Neuronal stem cell (in vitro differentiated cells): Measurements from ENCODE around the gene LPO.

Experiments
- DNase-seq: peaks from one replicate; pipeline ENCODE4 v3.0.0-alpha.2; 2013; ENCODE audit warnings: low spot score
- H2AFZ ChIP-seq: one replicate; pipeline ENCODE4 v1.6.1; 2013; ENCODE audit warnings: mild to moderate bottlenecking, low read length, inconsistent platforms
- H2AK5ac ChIP-seq: 2 replicates; pipeline ENCODE4 v1.6.1; 2013; ENCODE audit warnings: low read depth, mild to moderate bottlenecking, inconsistent platforms, low read length, moderate library complexity, mixed read lengths
- H2BK120ac ChIP-seq: 2 replicates; pipeline ENCODE4 v1.6.1; 2013; ENCODE audit warnings: low read depth, mild to moderate bottlenecking, inconsistent platforms, low read length, moderate library complexity, mixed read lengths
- H2BK12ac ChIP-seq: one replicate; pipeline ENCODE4 v1.6.1; 2013; ENCODE audit warnings: low read length, inconsistent platforms
- H2BK15ac ChIP-seq: 2 replicates; pipeline ENCODE4 v1.6.1; 2013; ENCODE audit warnings: mild to moderate bottlenecking, low read length, inconsistent platforms, mixed read lengths
- H2BK5ac ChIP-seq: one replicate; pipeline ENCODE4 v1.6.1; 2013; ENCODE audit warnings: inconsistent platforms, mild to moderate bottlenecking, low read length, moderate library complexity
- H3K14ac ChIP-seq: one replicate; pipeline ENCODE4 v1.6.1; 2013; ENCODE audit warnings: low read length, inconsistent platforms
- H3K18ac ChIP-seq: 2 replicates; pipeline ENCODE4 v1.6.1; 2013; ENCODE audit warnings: low read length, inconsistent platforms
- H3K23ac ChIP-seq: 2 replicates; pipeline ENCODE4 v1.6.1; 2013; ENCODE audit warnings: low read depth, mild to moderate bottlenecking, mixed read lengths, low read length, inconsistent platforms; ENCODE audit not compliant: poor library complexity
- H3K27ac ChIP-seq: replicated peaks from 3 replicates; pipeline ENCODE4 v1.5.1; 2013; ENCODE audit warnings: low read length, inconsistent platforms
- H3K27me3 ChIP-seq, 3 experiments: 2 replicates each; pipeline ENCODE4 v1.6.1; 2013; ENCODE audit warnings: low read length in 3 of 3, mild to moderate bottlenecking in 2 of 3, inconsistent platforms in 1 of 3, low read depth in 1 of 3, mixed read lengths in 1 of 3, moderate library complexity in 1 of 3; ENCODE audit not compliant: control insufficient read depth in 3 of 3, insufficient read depth in 3 of 3
- H3K36me3 ChIP-seq, 2 donors: replicated peaks in 1 of 2; 2 replicates each; pipeline ENCODE4 v1.6.1; 2013; ENCODE audit warnings: low read length in 2 of 2; ENCODE audit not compliant: control insufficient read depth in 2 of 2, insufficient read depth in 2 of 2
- H3K4ac ChIP-seq: 2 replicates; pipeline ENCODE4 v1.6.1; 2013; ENCODE audit warnings: inconsistent platforms, mild to moderate bottlenecking, low read length, moderate library complexity
- H3K4me1 ChIP-seq, 2 donors: 1 replicate in 1 of 2; 2 replicates in 1 of 2; pipeline ENCODE4 v1.6.1; 2013; ENCODE audit warnings: low read length in 2 of 2, low read depth in 1 of 2; ENCODE audit not compliant: control insufficient read depth in 2 of 2, insufficient read depth in 1 of 2
- H3K4me2 ChIP-seq: one replicate; pipeline ENCODE4 v1.6.1; 2013; ENCODE audit warnings: mild to moderate bottlenecking, low read length, inconsistent platforms; ENCODE audit not compliant: insufficient read depth, poor library complexity, severe bottlenecking
- H3K4me3 ChIP-seq, 2 donors: 2 replicates each; pipeline ENCODE4 v1.5.1; 2013; ENCODE audit warnings: low read length in 2 of 2, mild to moderate bottlenecking in 2 of 2, inconsistent platforms in 1 of 2, moderate library complexity in 1 of 2
- H3K79me1 ChIP-seq: one replicate; pipeline ENCODE4 v1.6.1; 2013; ENCODE audit warnings: low read depth, mild to moderate bottlenecking, inconsistent platforms, low read length, moderate library complexity
- H3K9ac ChIP-seq: one replicate; pipeline ENCODE4 v1.6.1; 2013; ENCODE audit warnings: mild to moderate bottlenecking, low read depth, low read length, inconsistent platforms; ENCODE audit not compliant: poor library complexity
- H3K9me3 ChIP-seq, 2 donors: replicated peaks in 1 of 2; 2 replicates each; pipeline versions ENCODE3 to v1.6.1; 2013; ENCODE audit warnings: low read length in 2 of 2, mild to moderate bottlenecking in 2 of 2, inconsistent platforms in 1 of 2, low read depth in 1 of 2, mixed read lengths in 1 of 2, moderate library complexity in 1 of 2; ENCODE audit not compliant: control insufficient read depth in 2 of 2, insufficient read depth in 1 of 2
- H4K8ac ChIP-seq: one replicate; pipeline ENCODE4 v1.6.1; 2013; ENCODE audit warnings: low read depth, mild to moderate bottlenecking, inconsistent platforms, low read length, moderate library complexity
- H4K91ac ChIP-seq: one replicate; pipeline ENCODE4 v1.6.1; 2013; ENCODE audit warnings: low read length, low read depth, mild to moderate bottlenecking, inconsistent platforms; ENCODE audit not compliant: poor library complexity
- WGBS, 2 donors: extraction: QIAGEN DNeasy Blood & Tissue Kit; methylation state at CpG; one replicate each; pipeline ENCODE4 v1.1.7; 2013; ENCODE audit warnings: missing lambda C conversion rate in 2 of 2, mixed read lengths in 1 of 2; ENCODE audit not compliant: insufficient read length in 2 of 2, insufficient replicate concordance in 1 of 2; ENCODE audit errors: extremely low coverage in 2 of 2; 5-methylcytosine and 5-hydroxymethylcytosine counted together

The LPO gene

GRCh38 chr17:58305626-58306025 lies 67.2 kb downstream of the LPO start:
- peaks cover 0 to 6% of the 10 kb centered on the region in 2 donors for H3K36me3 ChIP-seq
- H3K9me3 ChIP-seq: no peaks in the 10 kb centered on the region
- H3K4ac ChIP-seq: no peak overlapping the region
- H3K18ac ChIP-seq: no peak overlapping the region
- H3K9ac ChIP-seq: no peak overlapping the region
- H3K79me1 ChIP-seq: peaks cover 3% of the 10 kb centered on the region
- H3K23ac ChIP-seq: no peak overlapping the region
- H2BK120ac ChIP-seq: no peak overlapping the region
- H2AFZ ChIP-seq: no peak overlapping the region
- H2BK5ac ChIP-seq: no peak overlapping the region
- no peak for DNase-seq
- peaks cover 0 to 11% of the 10 kb centered on the region in 2 donors for H3K4me1 ChIP-seq
- no peak overlapping the region for H3K4me3 ChIP-seq
- H3K14ac ChIP-seq: no peak overlapping the region
- no peak overlapping the region for H3K27ac ChIP-seq
- WGBS, 2 donors: no CpG with 5 or more reads among the region's 8 CpGs
- H2BK12ac ChIP-seq: no peak overlapping the region
- H3K4me2 ChIP-seq: no peak overlapping the region
- H4K91ac ChIP-seq: no peak overlapping the region
- H4K8ac ChIP-seq: no peak overlapping the region
- H3K27me3 ChIP-seq: peaks cover 0 to 23% (median 0%) of the 10 kb centered on the region in 3 experiments
- H2AK5ac ChIP-seq: no peak overlapping the region
- H2BK15ac ChIP-seq: peak overlapping the region; percentile 75

DNA sequence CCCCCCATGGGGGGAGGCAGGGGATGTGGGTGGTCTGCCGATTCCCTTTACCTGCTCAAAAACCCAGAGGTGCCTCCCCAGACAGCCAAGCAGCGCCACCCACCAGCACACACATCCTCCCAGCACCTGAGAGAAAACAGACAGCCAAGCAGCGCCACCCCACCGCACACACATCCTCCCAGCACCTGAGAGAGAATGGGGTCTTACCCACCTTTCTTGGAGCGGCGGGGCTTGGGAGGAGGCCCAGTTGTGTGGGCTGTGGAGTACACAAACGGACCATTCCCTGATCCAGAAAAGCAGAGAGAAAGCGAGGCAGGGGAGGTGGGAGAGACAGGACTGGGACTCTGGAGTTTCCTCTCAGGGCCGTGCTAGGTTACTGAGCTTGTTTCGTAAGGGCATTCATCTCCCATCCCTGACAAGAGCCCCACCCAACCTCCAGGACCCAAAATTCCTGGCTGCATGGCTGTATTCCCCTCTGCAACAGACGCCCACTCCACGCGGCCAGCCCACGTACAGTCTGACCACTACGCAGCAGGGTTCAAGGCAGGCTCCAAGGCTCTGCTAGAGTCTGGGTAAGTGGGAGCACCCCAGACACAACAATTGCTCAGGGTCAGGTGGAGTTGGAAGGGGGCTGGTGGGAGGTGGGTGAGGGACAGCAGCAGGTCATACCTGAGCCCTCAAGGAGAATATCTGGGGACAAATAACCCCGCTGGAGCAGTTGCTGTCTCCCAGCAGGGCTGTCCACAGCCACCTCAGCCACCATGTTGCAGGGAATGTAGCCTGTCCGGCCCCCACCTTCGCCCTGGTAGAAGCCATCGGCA lies 68.0 kb downstream of the LPO start:
- Histone ChIP-seq H3K9me3 (no peaks in the 10 kb centered on the region), H2BK5ac (no peak overlapping the region), H3K27ac (no peak overlapping the region), H3K27me3 (peaks cover 0 to 23% (median 0%) of the 10 kb centered on the region in 3 experiments), H2AK5ac (no peak overlapping the region), H3K36me3 (peaks cover 0 to 6% of the 10 kb centered on the region in 2 donors), H3K18ac (no peak overlapping the region), H2BK12ac (no peak overlapping the region), H2AFZ (no peak overlapping the region), H3K23ac (no peak overlapping the region), H2BK120ac (no peak overlapping the region), H3K4me2 (no peak overlapping the region), H4K8ac (no peak overlapping the region), H3K4me1 (peaks cover 0 to 11% of the 10 kb centered on the region in 2 donors), H3K4me3 (no peak overlapping the region), H4K91ac (no peak overlapping the region), H3K14ac (no peak overlapping the region), H3K9ac (no peak overlapping the region), H2BK15ac (no peak overlapping the region), H3K79me1 (peaks cover 3% of the 10 kb centered on the region), H3K4ac (no peak overlapping the region)
- WGBS, 2 donors: no CpG with 5 or more reads among the region's 19 CpGs
- no peak for DNase-seq

DNA sequence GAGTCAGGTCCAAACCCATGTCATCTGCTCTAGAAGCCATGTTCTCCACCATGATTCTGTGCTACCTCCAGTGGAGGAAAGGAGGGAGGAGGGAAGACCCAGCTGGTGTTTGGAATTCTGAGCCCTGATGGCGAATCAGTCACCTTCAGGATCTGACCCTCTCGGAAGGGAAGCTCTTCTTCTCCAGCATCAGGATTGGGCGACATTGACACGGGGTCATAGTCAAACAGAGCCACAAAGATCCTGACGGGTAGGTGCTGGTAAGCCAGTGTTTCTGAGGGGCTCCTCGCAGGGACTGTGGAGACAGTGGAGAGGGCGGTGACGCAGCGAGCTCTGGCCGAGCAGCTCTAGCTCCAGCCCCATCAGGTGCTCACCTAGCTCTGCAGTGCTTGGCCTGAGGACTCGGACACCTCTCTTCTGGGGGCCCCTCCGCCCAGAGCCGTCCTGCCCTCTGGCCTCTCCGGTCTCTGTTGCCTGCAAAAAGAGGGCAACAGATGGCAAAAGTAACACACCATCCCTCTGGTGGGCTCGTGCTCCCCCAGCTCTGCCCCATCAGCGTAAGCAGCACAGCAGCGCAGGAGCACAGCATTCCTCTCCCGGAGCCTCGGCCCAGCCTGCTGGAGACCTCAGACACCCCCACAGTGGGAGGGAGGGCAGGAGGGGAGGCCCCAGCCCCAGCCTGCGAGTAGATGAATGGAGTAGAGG lies 69.2 kb downstream of the LPO start:
- H3K9ac ChIP-seq: peak overlapping the region; percentile 66
- peak overlapping the region; percentile 73 for H3K23ac ChIP-seq
- H3K36me3 ChIP-seq: peaks cover 0 to 6% of the 10 kb centered on the region in 2 donors
- DNase-seq: no peak
- H2AK5ac ChIP-seq: no peak overlapping the region
- peak overlapping the region; percentile 13 for H2BK5ac ChIP-seq
- no CpG with 5 or more reads among the region's 20 CpGs for WGBS, 2 donors
- peak overlapping the region; percentile 11 for H3K4me2 ChIP-seq
- H2AFZ ChIP-seq: no peak overlapping the region
- peaks cover 3% of the 10 kb centered on the region for H3K79me1 ChIP-seq
- peak overlapping the region; percentile 75 for H2BK15ac ChIP-seq
- peak overlapping the region; percentile 48 for H3K18ac ChIP-seq
- no peak overlapping the region for H2BK120ac ChIP-seq
- no peak overlapping the region for H4K91ac ChIP-seq
- peak overlapping the region; percentile 56 for H3K14ac ChIP-seq
- no peak overlapping the region for H3K27ac ChIP-seq
- no peaks in the 10 kb centered on the region for H3K9me3 ChIP-seq
- H3K4ac ChIP-seq: no peak overlapping the region
- H4K8ac ChIP-seq: peak overlapping the region; percentile 96
- H2BK12ac ChIP-seq: peak overlapping the region; percentile 58
- peak overlapping the region in 1 of 2 donors; percentile 6 for H3K4me3 ChIP-seq
- peaks cover 0 to 11% of the 10 kb centered on the region in 2 donors for H3K4me1 ChIP-seq
- H3K27me3 ChIP-seq: peaks cover 0 to 23% (median 0%) of the 10 kb centered on the region in 3 experiments
